ENCODE measurements around the gene SYT1.

The SYT1 gene

GRCh38 chr12:79238246-79238645 is 373.7 kb downstream of the SYT1 start:
- no peak for TF ChIP-seq SIN3A (IDR thresholded peaks at IDR 0.05; ENCODE audit: borderline replicate concordance, insufficient read depth, low read length)
- TF ChIP-seq FOXP2 (optimal IDR thresholded peaks at IDR 0.05; ENCODE audit: borderline replicate concordance, extremely low read depth, extremely low read length, insufficient read depth) = no peak
- no peak for TF ChIP-seq POLR2AphosphoS5 (IDR thresholded peaks at IDR 0.05; ENCODE audit: low read depth, low read length)
- no peak for TF ChIP-seq REST (IDR thresholded peaks at IDR 0.05; ENCODE audit: insufficient read depth in 1 of 2, low read depth in 2 of 2, low read length in 2 of 2)
- no peak for TF ChIP-seq TAF1 (IDR thresholded peaks at IDR 0.05; ENCODE audit: borderline replicate concordance, insufficient read depth, low read length)

- TF ChIP-seq FOXP2 (optimal IDR thresholded peaks at IDR 0.05; ENCODE audit: borderline replicate concordance, extremely low read depth, extremely low read length, insufficient read depth) (no peak), SIN3A (IDR thresholded peaks at IDR 0.05; ENCODE audit: borderline replicate concordance, insufficient read depth, low read length) (no peak), TAF1 (IDR thresholded peaks at IDR 0.05; ENCODE audit: borderline replicate concordance, insufficient read depth, low read length) (no peak), POLR2AphosphoS5 (IDR thresholded peaks at IDR 0.05; ENCODE audit: low read depth, low read length) (no peak), REST (IDR thresholded peaks at IDR 0.05; ENCODE audit: insufficient read depth in 1 of 2, low read depth in 2 of 2, low read length in 2 of 2) (no peak)
Observed at GRCh38 chr12:79247494-79247893, 382.9 kb downstream of the SYT1 start.

GRCh38 chr12:79250186-79250585 is 385.6 kb downstream of the SYT1 start:
- TF ChIP-seq TAF1 (IDR thresholded peaks at IDR 0.05; ENCODE audit: borderline replicate concordance, insufficient read depth, low read length) (no peak), POLR2AphosphoS5 (IDR thresholded peaks at IDR 0.05; ENCODE audit: low read depth, low read length) (no peak), SIN3A (IDR thresholded peaks at IDR 0.05; ENCODE audit: borderline replicate concordance, insufficient read depth, low read length) (no peak), FOXP2 (optimal IDR thresholded peaks at IDR 0.05; ENCODE audit: borderline replicate concordance, extremely low read depth, extremely low read length, insufficient read depth) (no peak), REST (IDR thresholded peaks at IDR 0.05; ENCODE audit: insufficient read depth in 1 of 2, low read depth in 2 of 2, low read length in 2 of 2) (no peak)

GRCh38 chr12:79250960-79251755 is 386.6 kb downstream of the SYT1 start:
- no peak for TF ChIP-seq TAF1 (IDR thresholded peaks at IDR 0.05; ENCODE audit: borderline replicate concordance, insufficient read depth, low read length)
- no peak for TF ChIP-seq FOXP2 (optimal IDR thresholded peaks at IDR 0.05; ENCODE audit: borderline replicate concordance, extremely low read depth, extremely low read length, insufficient read depth)
- TF ChIP-seq POLR2AphosphoS5 (IDR thresholded peaks at IDR 0.05; ENCODE audit: low read depth, low read length) = no peak
- TF ChIP-seq REST (IDR thresholded peaks at IDR 0.05; ENCODE audit: insufficient read depth in 1 of 2, low read depth in 2 of 2, low read length in 2 of 2) = no peak
- no peak for TF ChIP-seq SIN3A (IDR thresholded peaks at IDR 0.05; ENCODE audit: borderline replicate concordance, insufficient read depth, low read length)
